ENCODE measurements around the gene GAST. TPM values are rescaled to one million over a fixed set of nuclear protein-coding genes. Genes with fewer than 3 reads are reported as not detected.
A peak's percentile ranks its signal among the peaks of the same experiment; 100 is the strongest.

The GAST gene
- total and polyA plus RNA-seq, 2 donors from 2014 or later: not detected

- H3K9ac ChIP-seq (ENCODE audit: low read length in 3 of 3): no peak overlapping the region
- no peak overlapping the region for H3K27ac ChIP-seq (ENCODE audit: low read depth in 2 of 2, low read length in 2 of 2)
- FAIRE-seq (no peak), DNase-seq (peak in 2 of 5 donors; percentile 63 to 66)
- H3K36me3 ChIP-seq (ENCODE audit: control insufficient read depth in 2 of 3, insufficient read depth in 3 of 3, low read length in 3 of 3): no peaks in the 10 kb centered on the region
- no peaks in the 10 kb centered on the region for H3K9me3 ChIP-seq (ENCODE audit: control insufficient read depth in 2 of 3, insufficient read depth in 1 of 3, low read length in 3 of 3)
- peak overlapping the region in 2 of 3 donors; percentile 34 to 58 for H3K4me3 ChIP-seq (ENCODE audit: low read length in 3 of 3)
- intact Hi-C loops (cut with DNase I): loop anchor here (5.0 kb wide), 1 partner anchor 67 kb away; no protein-coding TSS in a partner anchor
- no peak for TF ChIP-seq CTCF (IDR thresholded peaks at IDR 0.05; ENCODE audit: borderline replicate concordance, extremely low read depth, insufficient read depth)
- peaks cover 0 to 8% (median 0%) of the 10 kb centered on the region in 3 donors for H3K4me1 ChIP-seq (ENCODE audit: control insufficient read depth in 2 of 3, insufficient read depth in 2 of 3, low read depth in 1 of 3, low read length in 3 of 3)
- H3K27me3 ChIP-seq (ENCODE audit: control insufficient read depth, insufficient read depth, low read length): peaks cover 5% of the 10 kb centered on the region
These were observed 22.8 kb downstream of the GAST start for GRCh38 chr17:41734949-41735313.

GRCh38 chr17:41735744-41736143 is 23.6 kb downstream of the GAST start:
- no peak for FAIRE-seq
- Histone ChIP-seq H3K27me3 (ENCODE audit: control insufficient read depth, insufficient read depth, low read length) (peaks cover 5% of the 10 kb centered on the region), H3K4me1 (ENCODE audit: control insufficient read depth in 2 of 3, insufficient read depth in 2 of 3, low read depth in 1 of 3, low read length in 3 of 3) (peaks cover 0 to 8% (median 0%) of the 10 kb centered on the region in 3 donors), H3K27ac (ENCODE audit: low read depth in 2 of 2, low read length in 2 of 2) (no peak overlapping the region), H3K9me3 (ENCODE audit: control insufficient read depth in 2 of 3, insufficient read depth in 1 of 3, low read length in 3 of 3) (no peaks in the 10 kb centered on the region), H3K9ac (ENCODE audit: low read length in 3 of 3) (no peak overlapping the region), H3K36me3 (ENCODE audit: control insufficient read depth in 2 of 3, insufficient read depth in 3 of 3, low read length in 3 of 3) (no peaks in the 10 kb centered on the region), H3K4me3 (ENCODE audit: low read length in 3 of 3) (no peak overlapping the region)
- intact Hi-C loops (cut with DNase I): loop anchor here (5.0 kb wide), 1 partner anchor 67 kb away; no protein-coding TSS in a partner anchor
- DNase-seq: no peak
- TF ChIP-seq CTCF (IDR thresholded peaks at IDR 0.05; ENCODE audit: borderline replicate concordance, extremely low read depth, insufficient read depth): no peak

- intact Hi-C loops (cut with DNase I): loop anchor here (5.0 kb wide), 1 partner anchor 65 kb away; no protein-coding TSS in a partner anchor
These were observed 25.0 kb downstream of the GAST start for GRCh38 chr17:41736983-41737679.

More at GRCh38 chr17:41736983-41737679, 25.0 kb downstream of the GAST start:
- H3K4me1 ChIP-seq (ENCODE audit: control insufficient read depth in 2 of 3, insufficient read depth in 2 of 3, low read depth in 1 of 3, low read length in 3 of 3): peaks cover 0 to 8% (median 0%) of the 10 kb centered on the region in 3 donors
- no peak overlapping the region for H3K4me3 ChIP-seq (ENCODE audit: low read length in 3 of 3)
- H3K9ac ChIP-seq (ENCODE audit: low read length in 3 of 3): no peak overlapping the region
- no peak for FAIRE-seq
- no peaks in the 10 kb centered on the region for H3K9me3 ChIP-seq (ENCODE audit: control insufficient read depth in 2 of 3, insufficient read depth in 1 of 3, low read length in 3 of 3)
- no peak for TF ChIP-seq CTCF (IDR thresholded peaks at IDR 0.05; ENCODE audit: borderline replicate concordance, extremely low read depth, insufficient read depth)
- DNase-seq: no peak
- H3K36me3 ChIP-seq (ENCODE audit: control insufficient read depth in 2 of 3, insufficient read depth in 3 of 3, low read length in 3 of 3): no peaks in the 10 kb centered on the region
- H3K27ac ChIP-seq (ENCODE audit: low read depth in 2 of 2, low read length in 2 of 2): no peak overlapping the region
- peaks cover 5% of the 10 kb centered on the region for H3K27me3 ChIP-seq (ENCODE audit: control insufficient read depth, insufficient read depth, low read length)
